Activated T-cell treated with anti-CD3 and anti-CD28 coated beads, Interleukin-2, amount 50 U/mL, for 24 hours (primary cell): Measurements from ENCODE around the gene UBE2B.
"Not testable (repeated sequence)": the region's sequence is repeated elsewhere in the genome, so short reads cannot be mapped to it uniquely, and the experiment has no call there.

Experiments
- DNase-seq: peaks from one replicate; pipeline ENCODE4 v3.0.0-alpha.2; 2020
- H3K27ac Mint-ChIP-seq: 2 replicates; pipeline ENCODE4 v1.8.0; 2020; ENCODE audit warnings: mild to moderate bottlenecking, mixed read lengths
- H3K27me3 Mint-ChIP-seq: 2 replicates; pipeline ENCODE4 v1.8.0; 2020; ENCODE audit warnings: mixed read lengths
- H3K36me3 Mint-ChIP-seq: 2 replicates; pipeline ENCODE4 v1.8.0; 2020; ENCODE audit warnings: low read depth, mixed read lengths
- H3K4me1 Mint-ChIP-seq: 2 replicates; pipeline ENCODE4 v1.8.0; 2020; ENCODE audit warnings: low read depth, mixed read lengths
- H3K4me3 Mint-ChIP-seq: 2 replicates; pipeline ENCODE4 v1.8.0; 2020; ENCODE audit warnings: mild to moderate bottlenecking, moderate library complexity, mixed read lengths
- H3K9me3 Mint-ChIP-seq: 2 replicates; pipeline ENCODE4 v1.8.0; 2020; ENCODE audit warnings: mixed read lengths

UBE2B gene

DNA sequence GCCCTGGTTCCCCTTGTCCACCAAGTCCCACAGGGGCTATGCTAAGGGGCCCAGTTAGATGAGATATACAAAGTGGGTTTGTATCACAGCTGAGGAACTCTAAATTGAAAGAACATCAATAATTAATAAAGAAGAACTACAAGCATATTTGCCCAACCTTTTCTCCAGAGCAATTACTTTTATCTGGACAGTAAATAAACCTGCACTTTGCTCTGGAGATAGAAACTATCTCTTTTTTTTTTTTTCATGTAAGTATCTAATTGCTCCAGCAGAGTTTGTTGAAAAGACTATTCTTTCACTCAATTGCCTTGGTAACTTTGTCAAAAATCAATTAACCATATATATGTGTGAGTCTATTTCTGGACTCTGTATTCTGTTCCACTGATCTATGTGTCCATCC, 46.3 kb downstream of the UBE2B start:
- Mint-ChIP-seq H3K36me3 (no peaks in the 10 kb centered on the region), H3K4me3 (no peak overlapping the region), H3K4me1 (peaks cover 6% of the 10 kb centered on the region), H3K27me3 (no peaks in the 10 kb centered on the region), H3K9me3 (no peaks in the 10 kb centered on the region), H3K27ac (no peak overlapping the region)
- DNase-seq, result no peak

DNA sequence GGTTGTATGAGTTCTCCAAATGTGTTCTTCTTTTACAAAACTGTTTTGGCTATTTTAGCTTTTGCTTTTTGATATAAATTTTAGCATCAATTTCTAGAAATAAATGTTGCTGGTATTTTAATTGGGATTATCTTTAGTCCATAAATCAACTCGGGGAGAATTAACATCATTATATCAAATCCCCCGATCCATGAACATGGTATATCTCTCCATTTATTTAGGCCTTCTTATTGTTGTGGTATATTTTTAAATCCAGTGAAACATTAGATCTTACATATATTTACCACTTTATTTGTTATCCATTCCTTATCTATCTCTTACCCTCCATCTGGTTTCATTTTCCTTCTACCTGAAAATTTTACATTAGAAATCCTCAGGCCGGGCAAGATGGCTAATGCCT, 47.6 kb downstream of the UBE2B start:
- no peaks in the 10 kb centered on the region for H3K9me3 Mint-ChIP-seq
- H3K4me1 Mint-ChIP-seq, result no peaks in the 10 kb centered on the region
- no peak overlapping the region for H3K27ac Mint-ChIP-seq
- H3K36me3 Mint-ChIP-seq, result no peaks in the 10 kb centered on the region
- no peak for DNase-seq
- no peak overlapping the region for H3K4me3 Mint-ChIP-seq
- no peaks in the 10 kb centered on the region for H3K27me3 Mint-ChIP-seq

DNA sequence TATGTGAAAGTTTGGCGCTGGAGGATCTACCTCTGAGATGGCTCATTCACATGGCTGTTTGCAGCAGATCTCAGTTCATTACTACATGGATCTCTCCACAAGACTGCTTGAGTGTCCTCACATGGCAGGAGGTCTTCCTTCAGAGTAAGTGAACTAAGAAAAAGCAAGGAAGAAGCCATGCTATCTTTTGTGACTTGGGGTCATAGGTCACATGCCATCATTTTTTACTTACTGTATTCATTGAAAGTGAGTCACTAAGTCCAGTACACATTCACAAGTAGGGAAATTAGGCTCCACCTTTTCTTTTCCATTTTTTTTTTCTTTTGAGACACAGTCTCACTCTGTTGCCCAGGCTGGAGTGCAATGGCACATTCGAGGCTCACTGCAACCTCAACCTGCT, 49.0 kb downstream of the UBE2B start:
- DNase-seq, result no peak
- no peak overlapping the region for H3K4me3 Mint-ChIP-seq
- no peaks in the 10 kb centered on the region for H3K4me1 Mint-ChIP-seq
- no peaks in the 10 kb centered on the region for H3K36me3 Mint-ChIP-seq
- no peaks in the 10 kb centered on the region for H3K9me3 Mint-ChIP-seq
- no peaks in the 10 kb centered on the region for H3K27me3 Mint-ChIP-seq
- no peak overlapping the region for H3K27ac Mint-ChIP-seq

DNA sequence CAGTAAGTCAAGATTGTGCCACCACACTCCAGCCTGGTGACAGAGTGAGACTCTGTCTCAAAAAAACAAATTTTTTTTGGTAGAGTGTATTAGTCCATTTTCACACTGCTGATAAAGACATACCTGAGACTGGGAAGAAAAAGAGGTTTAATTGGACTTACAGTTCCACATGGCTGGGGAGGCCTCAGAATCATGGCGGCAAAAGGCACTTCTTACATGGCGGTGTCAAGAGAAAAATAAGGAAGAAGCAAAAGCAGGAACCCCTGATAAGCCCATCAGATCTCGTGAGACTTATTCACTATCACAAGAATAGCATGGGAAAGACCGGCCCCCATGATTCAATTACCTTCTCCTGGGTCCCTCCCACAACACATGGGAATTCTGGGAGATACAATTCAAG, 49.7 kb downstream of the UBE2B start:
- not testable (repeated sequence) for H3K27me3 Mint-ChIP-seq, H3K4me1 Mint-ChIP-seq, DNase-seq, H3K27ac Mint-ChIP-seq, H3K9me3 Mint-ChIP-seq, H3K4me3 Mint-ChIP-seq, H3K36me3 Mint-ChIP-seq

DNA sequence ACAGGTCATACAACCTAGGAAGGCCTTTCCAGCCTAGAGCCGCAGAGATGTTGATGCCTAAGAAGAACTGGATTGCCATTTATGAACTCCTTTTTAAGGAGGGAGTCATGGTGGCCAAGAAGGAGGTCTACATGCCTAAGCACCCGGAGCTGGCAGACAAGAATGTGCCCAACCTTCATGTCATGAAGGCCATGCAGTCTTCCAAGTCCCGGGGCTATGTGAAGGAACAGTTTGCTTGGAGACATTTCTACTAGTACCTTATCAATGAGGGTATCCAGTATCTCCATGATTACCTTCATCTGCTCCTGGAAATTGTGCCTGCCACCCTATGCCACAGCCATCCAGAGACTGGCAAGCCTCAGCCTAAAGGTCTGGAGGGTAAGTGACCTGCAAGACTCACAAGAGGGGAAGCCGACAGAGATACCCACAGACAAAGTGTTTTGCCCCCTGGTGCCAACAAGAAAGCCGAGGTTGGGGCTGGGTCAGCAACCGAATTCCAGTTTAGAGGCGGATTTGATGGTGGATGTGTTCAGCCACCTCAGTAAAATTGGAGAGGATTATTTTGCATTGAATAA, 51.5 kb downstream of the UBE2B start:
- H3K4me1 Mint-ChIP-seq, result no peaks in the 10 kb centered on the region
- H3K27me3 Mint-ChIP-seq, result no peaks in the 10 kb centered on the region
- no peaks in the 10 kb centered on the region for H3K36me3 Mint-ChIP-seq
- no peaks in the 10 kb centered on the region for H3K9me3 Mint-ChIP-seq
- no peak overlapping the region for H3K4me3 Mint-ChIP-seq
- no peak for DNase-seq
- no peak overlapping the region for H3K27ac Mint-ChIP-seq

DNA sequence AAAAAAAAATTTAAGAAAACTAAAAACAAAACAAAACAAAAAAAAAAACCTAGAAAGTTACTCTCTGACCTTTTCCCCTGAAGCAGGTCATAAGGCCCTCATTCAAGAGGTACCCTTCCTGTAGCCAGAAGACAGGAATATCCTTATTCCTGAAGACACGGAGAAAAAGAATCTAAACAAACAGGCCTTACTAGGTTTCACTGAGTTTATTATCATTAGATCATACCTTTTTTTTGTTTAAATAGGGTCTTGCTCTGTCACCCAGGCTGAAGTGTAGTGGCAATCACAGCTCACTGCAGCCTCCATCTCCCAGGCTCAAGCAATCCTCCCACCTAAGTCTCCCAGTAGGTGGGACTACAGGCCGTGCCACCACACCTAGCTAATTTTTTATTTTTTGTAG, 52.0 kb downstream of the UBE2B start:
- Mint-ChIP-seq H3K4me1 (no peaks in the 10 kb centered on the region), H3K9me3 (no peaks in the 10 kb centered on the region), H3K4me3 (no peak overlapping the region), H3K36me3 (no peaks in the 10 kb centered on the region), H3K27me3 (no peaks in the 10 kb centered on the region), H3K27ac (no peak overlapping the region)
- no peak for DNase-seq

DNA sequence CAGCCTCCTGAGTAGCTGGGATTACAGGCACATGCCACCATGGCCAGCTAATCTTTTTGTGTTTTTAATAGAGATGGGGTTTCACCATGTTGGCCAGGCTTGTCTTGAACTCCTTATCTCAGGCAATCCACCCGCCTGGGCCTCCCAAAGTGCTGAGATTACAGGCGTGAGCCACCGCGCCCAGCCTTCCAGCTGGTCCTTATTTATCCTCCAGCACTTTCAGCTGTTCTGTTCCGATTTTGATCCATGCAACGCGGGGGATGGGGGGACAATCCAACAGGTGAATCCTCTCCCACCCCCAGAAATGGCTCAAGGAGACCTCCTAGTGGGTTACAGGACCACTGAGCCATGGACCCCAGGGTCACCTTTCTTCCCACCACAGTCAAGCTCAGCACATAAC, 55.0 kb downstream of the UBE2B start:
- no peak for DNase-seq
- Mint-ChIP-seq H3K4me3 (no peak overlapping the region), H3K4me1 (no peaks in the 10 kb centered on the region), H3K27me3 (no peaks in the 10 kb centered on the region), H3K36me3 (no peaks in the 10 kb centered on the region), H3K27ac (no peak overlapping the region), H3K9me3 (no peaks in the 10 kb centered on the region)

DNA sequence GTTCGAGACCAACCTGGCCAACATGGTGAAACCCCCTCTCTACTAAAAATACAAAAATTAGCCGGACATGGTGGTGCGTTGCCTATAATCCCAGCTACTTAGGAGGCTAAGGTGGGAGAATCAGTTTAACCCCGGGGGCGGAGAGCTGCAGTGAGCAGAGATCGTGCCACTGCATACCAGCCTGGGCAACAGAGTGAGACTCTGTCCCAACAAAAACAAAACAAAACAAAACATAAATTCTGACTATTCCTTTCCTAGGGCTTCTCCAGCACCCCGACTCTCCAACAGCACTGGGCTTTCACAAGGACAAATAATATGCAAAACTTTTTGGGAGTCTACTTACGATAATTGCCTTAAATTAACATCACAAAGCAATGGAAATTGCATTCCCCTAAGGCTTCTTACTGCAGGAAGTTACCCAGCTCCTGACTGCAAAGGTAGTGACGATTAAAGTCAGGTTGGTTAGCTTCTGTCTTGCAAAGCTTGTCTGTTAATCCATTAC, 56.2 kb downstream of the UBE2B start:
- no peaks in the 10 kb centered on the region for H3K36me3 Mint-ChIP-seq
- peaks cover 7% of the 10 kb centered on the region for H3K4me1 Mint-ChIP-seq
- no peak overlapping the region for H3K27ac Mint-ChIP-seq

DNA sequence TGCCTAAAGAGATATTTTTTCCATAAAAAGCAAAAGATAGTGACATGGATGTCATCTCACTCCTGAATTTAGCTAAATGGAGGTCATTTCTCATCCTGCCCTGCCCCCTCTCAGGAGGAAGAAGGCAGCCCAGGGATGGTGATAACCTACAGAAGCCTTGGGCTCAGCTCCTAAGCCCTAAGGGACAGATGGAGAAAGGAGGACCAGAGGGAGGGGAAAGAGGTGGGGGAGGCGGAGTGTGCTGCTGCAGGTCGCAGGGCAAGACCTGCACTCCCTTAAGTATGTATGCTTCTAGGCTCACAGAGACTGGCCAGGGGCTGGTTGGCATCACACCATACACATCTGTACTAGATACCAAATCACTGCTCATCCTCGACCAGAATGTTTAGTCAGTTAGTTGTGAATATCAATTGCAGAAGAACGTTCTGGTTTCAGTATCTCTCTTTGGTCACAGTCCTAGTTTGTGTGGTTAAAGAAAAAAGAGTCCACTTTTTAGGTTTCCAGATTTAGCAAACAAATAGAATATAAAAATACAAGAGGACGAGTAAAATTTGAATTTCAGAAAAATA, 58.7 kb downstream of the UBE2B start:
- Mint-ChIP-seq H3K36me3 (no peaks in the 10 kb centered on the region), H3K4me3 (no peak overlapping the region), H3K27ac (no peak overlapping the region), H3K4me1 (peaks cover 13% of the 10 kb centered on the region), H3K27me3 (no peaks in the 10 kb centered on the region), H3K9me3 (no peaks in the 10 kb centered on the region)
- DNase-seq, result no peak

More for the DNA sequence above, 56.2 kb downstream of the UBE2B start:
- H3K27me3 Mint-ChIP-seq, result no peaks in the 10 kb centered on the region
- no peak for DNase-seq
- no peak overlapping the region for H3K4me3 Mint-ChIP-seq
- H3K9me3 Mint-ChIP-seq, result no peaks in the 10 kb centered on the region

DNA sequence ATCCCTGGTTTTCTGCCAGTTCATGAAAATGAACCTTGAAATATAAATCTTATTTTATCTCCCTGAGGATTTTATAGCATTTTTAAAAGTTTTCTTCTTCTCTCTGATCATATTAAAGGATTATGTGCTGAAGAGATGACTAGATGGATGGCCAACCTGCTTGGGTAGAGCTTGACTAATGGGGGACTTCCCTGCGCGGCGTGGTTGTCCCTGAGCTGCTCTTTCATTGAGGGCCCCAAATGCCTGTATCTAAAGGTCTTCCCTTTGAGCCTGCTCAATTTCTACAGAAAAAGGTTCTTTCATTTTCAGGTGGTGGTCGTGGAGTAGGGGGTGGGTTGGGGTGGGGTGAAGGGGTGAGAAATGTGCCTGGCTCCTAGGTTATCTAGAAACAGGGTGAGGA, 60.8 kb downstream of the UBE2B start:
- Mint-ChIP-seq H3K4me1 (peaks cover 29% of the 10 kb centered on the region), H3K9me3 (no peaks in the 10 kb centered on the region), H3K27me3 (no peaks in the 10 kb centered on the region), H3K4me3 (no peak overlapping the region), H3K36me3 (no peaks in the 10 kb centered on the region), H3K27ac (peak overlapping the region; percentile 35)
- no peak for DNase-seq

DNA sequence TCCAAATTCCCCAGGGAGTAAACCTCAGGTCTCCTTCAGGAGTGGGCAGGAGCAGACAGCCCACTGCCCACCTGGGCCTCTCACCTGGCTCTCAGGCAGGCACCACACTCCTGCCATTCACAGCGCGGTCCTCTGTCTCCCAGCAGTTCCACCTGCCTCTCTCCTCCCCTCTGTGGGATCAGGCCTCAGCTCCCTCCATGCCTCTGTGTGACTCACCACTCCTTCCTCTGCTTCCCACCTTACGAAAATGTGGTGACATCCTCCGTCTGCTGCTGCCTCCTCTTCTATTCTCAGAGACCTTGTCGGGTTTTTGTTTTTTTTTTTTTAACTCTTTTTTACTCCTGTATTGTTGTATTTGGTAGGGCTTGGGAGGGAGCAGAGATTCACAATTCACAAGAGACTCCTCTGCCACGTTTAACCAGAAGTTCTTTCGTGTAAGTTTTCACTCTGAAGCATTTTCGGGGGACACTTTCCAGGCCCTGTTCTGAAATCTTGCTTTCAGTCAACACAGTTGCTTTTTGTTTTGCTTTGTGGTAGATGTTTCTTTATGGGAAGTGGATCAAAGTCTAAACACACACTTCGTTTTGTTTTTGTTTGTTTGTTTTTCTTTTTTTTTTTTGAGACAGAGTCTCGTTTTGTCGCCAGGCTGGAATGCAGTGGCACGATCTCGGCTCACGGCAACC, 61.4 kb downstream of the UBE2B start:
- no peaks in the 10 kb centered on the region for H3K9me3 Mint-ChIP-seq
- DNase-seq, result no peak
- peak overlapping the region; percentile 72 for H3K27ac Mint-ChIP-seq
- no peaks in the 10 kb centered on the region for H3K36me3 Mint-ChIP-seq
- peak overlapping the region; percentile 4 for H3K4me3 Mint-ChIP-seq
- H3K27me3 Mint-ChIP-seq, result no peaks in the 10 kb centered on the region
- H3K4me1 Mint-ChIP-seq, result peaks cover 33% of the 10 kb centered on the region

DNA sequence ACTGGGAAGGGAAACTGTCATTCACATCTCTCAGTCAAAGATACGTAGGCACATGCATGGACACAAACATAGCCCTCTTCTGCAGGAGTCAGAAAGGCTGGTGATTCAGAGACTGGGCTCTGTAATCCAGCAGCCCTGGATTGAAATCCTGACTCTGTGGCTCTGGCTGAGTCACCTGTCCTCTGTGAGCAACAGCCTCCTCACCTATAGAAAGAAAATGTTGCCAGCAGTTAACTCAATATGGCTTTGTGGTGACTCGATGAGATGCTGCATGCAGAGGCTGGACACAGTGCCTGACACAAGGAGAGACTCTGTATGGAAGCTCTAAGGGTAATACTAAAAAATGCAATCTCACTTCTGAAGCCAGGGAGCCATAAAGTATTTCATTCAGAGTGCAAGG, 64.2 kb downstream of the UBE2B start:
- no peak for DNase-seq
- Mint-ChIP-seq H3K4me3 (no peak overlapping the region), H3K27ac (peak overlapping the region; percentile 11)

DNA sequence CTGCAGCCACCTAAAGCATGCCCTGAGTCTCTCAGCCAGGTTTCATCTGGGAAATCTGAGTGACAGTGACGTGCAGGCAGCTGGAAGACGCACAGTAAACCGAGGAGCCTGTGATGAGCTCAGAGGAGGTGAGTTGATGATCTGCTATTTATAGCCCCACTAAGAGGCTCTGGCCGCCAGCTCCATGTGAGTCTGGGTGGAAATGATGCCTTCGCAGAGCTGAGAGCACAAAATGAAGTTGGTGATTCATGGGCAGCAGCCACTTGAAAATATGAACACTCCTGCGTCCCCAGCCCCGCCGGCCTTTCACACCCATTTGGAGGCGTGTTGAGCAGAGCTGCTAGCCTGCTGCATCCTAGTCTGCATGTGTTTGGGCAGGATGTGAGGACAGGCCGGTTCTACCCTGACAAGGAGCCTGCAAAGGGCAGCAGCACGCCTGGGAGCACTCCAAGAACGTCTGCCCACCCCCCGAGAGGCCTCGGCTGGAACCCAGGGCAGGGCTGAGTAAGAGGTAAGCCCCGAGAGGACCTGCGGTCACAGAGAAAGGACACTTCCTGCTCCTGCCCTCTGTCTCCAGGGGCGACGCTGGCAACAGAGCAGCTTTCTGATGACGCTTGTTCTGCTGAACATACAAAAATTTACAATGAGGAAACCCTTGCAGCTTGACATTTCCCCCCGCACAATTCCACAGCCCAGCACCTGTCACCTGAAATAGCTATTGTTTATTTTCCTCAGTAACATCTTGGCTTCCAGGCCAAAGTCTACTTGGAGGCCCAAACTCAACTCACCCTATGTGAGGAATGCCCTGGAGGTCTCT, 65.4 kb downstream of the UBE2B start:
- no peaks in the 10 kb centered on the region for H3K36me3 Mint-ChIP-seq
- no peaks in the 10 kb centered on the region for H3K27me3 Mint-ChIP-seq
- peak overlapping the region; percentile 37 for H3K4me3 Mint-ChIP-seq
- H3K4me1 Mint-ChIP-seq, result peaks cover 33% of the 10 kb centered on the region
- H3K27ac Mint-ChIP-seq, result peak overlapping the region; percentile 82
- H3K9me3 Mint-ChIP-seq, result no peaks in the 10 kb centered on the region
- DNase-seq, result peak; percentile 62

More for the DNA sequence above, 64.2 kb downstream of the UBE2B start:
- no peaks in the 10 kb centered on the region for H3K36me3 Mint-ChIP-seq
- peaks cover 33% of the 10 kb centered on the region for H3K4me1 Mint-ChIP-seq
- no peaks in the 10 kb centered on the region for H3K9me3 Mint-ChIP-seq
- no peaks in the 10 kb centered on the region for H3K27me3 Mint-ChIP-seq

DNA sequence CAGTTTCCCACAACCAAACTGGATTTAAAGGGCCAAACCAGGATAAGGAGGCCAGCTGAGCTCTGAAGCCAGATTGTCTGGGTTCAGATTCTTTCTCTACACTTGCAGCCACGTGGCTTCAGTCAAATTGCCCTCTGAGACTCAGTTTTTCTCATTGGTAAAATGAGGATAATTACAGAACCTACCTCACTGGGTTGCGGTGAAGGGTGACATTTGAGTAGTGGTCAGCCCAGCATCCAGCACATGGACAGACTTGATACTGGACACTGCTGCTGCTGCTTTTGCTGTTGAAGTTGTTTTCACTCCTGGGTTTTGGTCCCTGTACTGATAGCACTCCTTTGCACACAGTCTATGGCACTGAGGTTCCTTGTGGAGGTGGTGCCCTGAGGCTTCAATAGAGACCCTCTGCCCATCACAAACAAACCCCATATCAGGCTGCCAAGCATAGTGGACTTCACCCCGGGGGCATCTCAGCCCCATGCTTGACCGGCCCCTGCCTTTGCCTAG, 66.0 kb downstream of the UBE2B start:
- Mint-ChIP-seq H3K27me3 (no peaks in the 10 kb centered on the region), H3K27ac (peak overlapping the region; percentile 82), H3K9me3 (no peaks in the 10 kb centered on the region), H3K4me1 (peaks cover 28% of the 10 kb centered on the region), H3K36me3 (no peaks in the 10 kb centered on the region), H3K4me3 (no peak overlapping the region)
- DNase-seq, result no peak
